Esophagus squamous epithelium (tissue), 4 donors: ENCODE results near the gene PRKD1.

ENCODE experiments used
- POLR2A ChIP-seq, 4 donors: fragments of 450-650 bp; IDR thresholded peaks; one replicate each; pipeline ENCODE4 v1.6.1; 2017; ENCODE audit warnings: antibody characterized with exemption in 4 of 4, mild to moderate bottlenecking in 4 of 4, moderate library complexity in 3 of 4
- TF ChIP-seq, protein P1 (sequence below), 6 experiments: fragments of 450-650 bp in 4 of 6; fragments of 200-600 bp in 2 of 6; sonication (generic) in 2 of 6; IDR thresholded peaks; one replicate each; pipeline ENCODE4 v1.5.1; 2016 to 2019; ENCODE audit warnings: antibody characterized with exemption in 6 of 6, mild to moderate bottlenecking in 4 of 6, moderate library complexity in 4 of 6

DNA sequence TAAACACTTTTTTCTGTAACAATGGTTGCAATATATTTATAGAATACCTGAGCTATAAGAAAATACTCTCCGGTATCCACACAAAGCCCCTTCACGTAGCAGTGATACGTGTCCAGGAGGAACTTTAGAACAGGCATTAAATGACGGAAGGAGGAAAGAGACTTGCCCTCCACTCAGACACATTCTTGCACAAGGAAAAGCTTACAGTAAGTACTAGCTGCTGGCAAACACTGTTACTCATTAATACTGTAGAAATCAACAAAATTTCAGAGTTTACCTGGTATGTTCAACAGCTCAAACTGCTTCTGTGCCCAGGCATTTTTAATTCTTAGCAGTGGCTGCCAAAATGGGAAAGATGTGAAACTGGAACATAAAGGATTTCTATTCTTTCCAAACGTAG lies 41.7 kb downstream of the PRKD1 start:
- TF ChIP-seq POLR2A (IDR thresholded peaks at IDR 0.05): no peak
- TF ChIP-seq, protein P1, sequence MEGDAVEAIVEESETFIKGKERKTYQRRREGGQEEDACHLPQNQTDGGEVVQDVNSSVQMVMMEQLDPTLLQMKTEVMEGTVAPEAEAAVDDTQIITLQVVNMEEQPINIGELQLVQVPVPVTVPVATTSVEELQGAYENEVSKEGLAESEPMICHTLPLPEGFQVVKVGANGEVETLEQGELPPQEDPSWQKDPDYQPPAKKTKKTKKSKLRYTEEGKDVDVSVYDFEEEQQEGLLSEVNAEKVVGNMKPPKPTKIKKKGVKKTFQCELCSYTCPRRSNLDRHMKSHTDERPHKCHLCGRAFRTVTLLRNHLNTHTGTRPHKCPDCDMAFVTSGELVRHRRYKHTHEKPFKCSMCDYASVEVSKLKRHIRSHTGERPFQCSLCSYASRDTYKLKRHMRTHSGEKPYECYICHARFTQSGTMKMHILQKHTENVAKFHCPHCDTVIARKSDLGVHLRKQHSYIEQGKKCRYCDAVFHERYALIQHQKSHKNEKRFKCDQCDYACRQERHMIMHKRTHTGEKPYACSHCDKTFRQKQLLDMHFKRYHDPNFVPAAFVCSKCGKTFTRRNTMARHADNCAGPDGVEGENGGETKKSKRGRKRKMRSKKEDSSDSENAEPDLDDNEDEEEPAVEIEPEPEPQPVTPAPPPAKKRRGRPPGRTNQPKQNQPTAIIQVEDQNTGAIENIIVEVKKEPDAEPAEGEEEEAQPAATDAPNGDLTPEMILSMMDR (IDR thresholded peaks at IDR 0.05): no peak
